Left lung (tissue), 10 donors: ENCODE results near the gene EFNB2. TPM values are rescaled to one million over a fixed set of nuclear protein-coding genes. Genes with fewer than 3 reads are reported as not detected.

ENCODE experiments used
- ATAC-seq: fragments of 200-7000 bp; cut with Tn5 transposase; one replicate; pipeline ENCODE4 v1.9.1; 2020; ENCODE audit warnings: moderate library complexity
- DNase-seq, 4 donors: peaks; one replicate each; pipeline ENCODE4 v3.0.0-alpha.2; 2013 to 2020
- H3K27ac ChIP-seq, 2 donors: fragments of 200-600 bp; sonication (generic) in 1 of 2; one replicate each; pipeline versions ENCODE4 v1.5.0 to v1.8.0; 2020 to 2021
- H3K27me3 ChIP-seq, 2 donors: fragments of 200-600 bp; sonication (generic) in 1 of 2; one replicate each; pipeline versions ENCODE4 v1.5.0 to v1.8.0; 2020 to 2021
- H3K36me3 ChIP-seq, 2 donors: fragments of 200-600 bp; sonication (generic) in 1 of 2; one replicate each; pipeline versions ENCODE4 v1.5.0 to v1.8.0; 2020 to 2021
- H3K4me1 ChIP-seq, 2 donors: fragments of 200-600 bp; one replicate each; pipeline ENCODE4 v1.8.0; 2021
- H3K4me3 ChIP-seq, 2 donors: fragments of 200-600 bp; sonication (generic) in 1 of 2; one replicate each; pipeline versions ENCODE4 v1.5.0 to v1.8.0; 2020 to 2021; ENCODE audit warnings: mild to moderate bottlenecking in 1 of 2
- H3K9me3 ChIP-seq, 2 donors: fragments of 200-600 bp; sonication (generic) in 1 of 2; one replicate each; pipeline versions ENCODE4 v1.5.0 to v1.8.0; 2020 to 2021
- intact Hi-C, 2 donors: fragments of 100-400 bp; cut with DNase I; formaldehyde crosslinking; loops; one replicate each; pipeline versions ENCODE4 v1.11.2 to v1.14.2; 2022
- polyA plus RNA-seq, 6 donors: library from polyadenylated mRNA; unstranded; fragments of 120-200 nt; gene quantifications; one replicate each; pipeline ENCODE4 v1.2.1, GENCODE V29; 2013; ENCODE audit not compliant: insufficient read length in 6 of 6
- total RNA-seq, 2 donors: library from RNA; stranded (reverse); fragmentation: NEBNext Ultra II Directional; extraction: Animal tissue kit (Norgen Biotek cat#: 25700); gene quantifications; one replicate each; pipeline ENCODE4 v1.2.1, GENCODE V29; 2021
- TF ChIP-seq, protein P1 (sequence below), 2 donors: fragments of 200-600 bp; sonication (generic) in 1 of 2; IDR thresholded peaks; one replicate each; pipeline versions ENCODE4 v1.5.0 to v1.8.0; 2021; ENCODE audit warnings: antibody characterized with exemption in 2 of 2
- donor health status: DM: no; HTN: yes; CAD: no.
- donor health status: DM: no; HTN: no; CAD: no.

Gene EFNB2
- total and polyA plus RNA-seq, 8 donors, result 39.6 to 95.6 (median 85.5) TPM

DNA sequence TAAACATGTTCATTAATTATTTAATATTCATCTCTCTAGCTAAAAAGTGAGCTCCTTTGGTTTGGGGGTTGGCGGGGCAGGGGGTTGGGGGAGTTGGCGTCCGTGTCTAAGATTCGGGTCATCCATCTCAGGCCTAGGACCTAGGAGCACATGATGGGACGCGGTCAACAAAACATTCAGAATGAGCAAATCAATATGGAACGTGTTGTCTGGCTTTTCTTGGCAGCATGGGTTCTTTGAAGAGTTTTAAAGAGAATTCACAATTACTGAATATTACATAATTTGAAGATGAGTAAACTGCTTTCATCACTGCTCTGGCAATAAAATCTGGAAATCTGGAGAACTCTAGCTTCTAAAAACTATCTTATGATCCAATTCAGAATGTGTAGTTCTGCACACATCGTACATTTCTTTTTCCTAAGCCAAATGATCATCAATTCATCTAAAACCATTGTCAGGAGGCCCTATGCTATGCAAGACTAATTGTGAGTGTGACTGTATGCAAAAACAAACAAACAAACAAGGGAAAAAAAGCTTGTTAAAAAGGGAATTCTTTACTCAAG is 37.9 kb upstream of the EFNB2 start:
- peak; percentile 10 for ATAC-seq

DNA sequence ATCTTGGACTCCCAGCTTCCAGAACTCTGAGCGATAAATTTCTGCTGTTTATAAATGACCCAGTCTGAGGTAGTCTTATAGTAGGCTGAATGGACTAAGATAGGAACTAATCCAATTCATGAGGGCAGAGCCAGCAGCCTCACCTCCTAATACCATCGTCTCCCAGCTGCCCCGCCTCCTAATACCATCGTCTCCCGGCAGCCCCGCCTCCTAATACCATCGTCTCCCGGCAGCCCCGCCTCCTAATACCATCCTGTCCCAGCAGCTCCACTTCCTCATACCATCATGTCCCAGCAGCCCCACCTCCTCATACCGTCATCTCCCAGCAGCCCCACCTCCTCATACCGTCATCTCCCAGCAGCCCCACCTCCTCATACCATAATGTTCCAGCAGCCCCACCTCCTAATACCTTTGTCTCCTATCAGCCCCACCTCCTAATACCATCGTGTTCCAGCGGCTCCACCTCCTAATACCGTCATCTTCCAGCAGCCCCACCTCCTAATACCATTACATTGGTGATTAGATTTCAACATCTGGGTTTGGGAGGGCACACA is 34.9 kb upstream of the EFNB2 start:
- peak in 3 of 4 donors; percentile 28 to 91 (median 73) for DNase-seq
- Histone ChIP-seq H3K4me3 (no peak overlapping the region), H3K9me3 (no peaks in the 10 kb centered on the region), H3K4me1 (peaks cover 22 to 31% of the 10 kb centered on the region in 2 donors), H3K27me3 (no peaks in the 10 kb centered on the region), H3K27ac (no peak overlapping the region), H3K36me3 (no peaks in the 10 kb centered on the region)
- intact Hi-C loops, result no loop called here
- peak; percentile 9 for ATAC-seq
- TF ChIP-seq, protein P1, sequence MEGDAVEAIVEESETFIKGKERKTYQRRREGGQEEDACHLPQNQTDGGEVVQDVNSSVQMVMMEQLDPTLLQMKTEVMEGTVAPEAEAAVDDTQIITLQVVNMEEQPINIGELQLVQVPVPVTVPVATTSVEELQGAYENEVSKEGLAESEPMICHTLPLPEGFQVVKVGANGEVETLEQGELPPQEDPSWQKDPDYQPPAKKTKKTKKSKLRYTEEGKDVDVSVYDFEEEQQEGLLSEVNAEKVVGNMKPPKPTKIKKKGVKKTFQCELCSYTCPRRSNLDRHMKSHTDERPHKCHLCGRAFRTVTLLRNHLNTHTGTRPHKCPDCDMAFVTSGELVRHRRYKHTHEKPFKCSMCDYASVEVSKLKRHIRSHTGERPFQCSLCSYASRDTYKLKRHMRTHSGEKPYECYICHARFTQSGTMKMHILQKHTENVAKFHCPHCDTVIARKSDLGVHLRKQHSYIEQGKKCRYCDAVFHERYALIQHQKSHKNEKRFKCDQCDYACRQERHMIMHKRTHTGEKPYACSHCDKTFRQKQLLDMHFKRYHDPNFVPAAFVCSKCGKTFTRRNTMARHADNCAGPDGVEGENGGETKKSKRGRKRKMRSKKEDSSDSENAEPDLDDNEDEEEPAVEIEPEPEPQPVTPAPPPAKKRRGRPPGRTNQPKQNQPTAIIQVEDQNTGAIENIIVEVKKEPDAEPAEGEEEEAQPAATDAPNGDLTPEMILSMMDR (IDR thresholded peaks at IDR 0.05), result no peak

More for the DNA sequence above, 37.9 kb upstream of the EFNB2 start:
- Histone ChIP-seq H3K36me3 (no peaks in the 10 kb centered on the region), H3K9me3 (no peaks in the 10 kb centered on the region), H3K27ac (peak overlapping the region; percentile 20 to 67), H3K4me3 (no peak overlapping the region), H3K27me3 (no peaks in the 10 kb centered on the region), H3K4me1 (peaks cover 8 to 13% of the 10 kb centered on the region in 2 donors)
- TF ChIP-seq, protein P1 (IDR thresholded peaks at IDR 0.05), result no peak
- intact Hi-C loops, result no loop called here
- no peak for DNase-seq

DNA sequence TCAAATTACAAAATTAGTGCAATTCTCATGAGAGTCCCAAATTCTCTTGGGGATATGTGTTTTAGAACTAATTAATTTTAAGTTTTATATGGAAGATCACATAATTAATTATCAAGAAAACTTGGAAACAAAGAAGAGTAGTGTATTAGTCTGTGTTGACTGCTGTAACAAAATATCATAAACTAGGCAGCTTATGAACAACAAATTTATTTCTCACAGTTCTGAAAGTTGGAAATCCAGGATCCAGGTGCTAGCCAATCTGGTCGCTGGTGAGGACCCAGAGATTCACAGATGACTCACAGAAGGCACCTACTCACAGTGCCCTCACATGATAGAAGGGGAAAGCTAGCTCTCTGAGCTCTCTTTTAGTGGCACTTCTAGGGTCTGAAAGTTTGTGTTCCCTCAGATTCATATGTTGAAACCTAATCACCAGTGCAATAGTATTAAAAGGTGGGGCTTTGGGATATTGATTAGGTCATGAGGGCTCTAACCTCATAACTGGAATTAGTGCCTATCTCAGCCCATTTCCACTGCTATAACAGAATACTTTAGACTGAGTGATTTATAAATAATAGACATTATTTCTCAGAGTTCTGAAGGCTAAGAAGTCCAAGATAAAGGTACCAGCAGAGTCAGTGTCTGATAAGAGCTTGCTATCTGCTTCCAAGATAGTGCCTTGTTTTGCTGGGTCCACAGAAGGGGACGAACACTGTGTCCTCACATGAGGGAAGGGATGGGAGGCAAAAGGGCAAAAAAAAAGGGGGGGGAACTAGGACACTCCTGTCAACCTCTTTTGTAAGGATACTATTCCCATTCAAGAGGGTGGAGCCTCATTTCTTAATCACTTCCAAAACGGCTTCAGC is 34.0 kb upstream of the EFNB2 start:
- no peaks in the 10 kb centered on the region for H3K9me3 ChIP-seq
- no peaks in the 10 kb centered on the region for H3K36me3 ChIP-seq
- H3K27me3 ChIP-seq, result no peaks in the 10 kb centered on the region
- intact Hi-C loops, result no loop called here
- H3K4me3 ChIP-seq, result no peak overlapping the region
- DNase-seq, result no peak
- peaks cover 26 to 40% of the 10 kb centered on the region in 2 donors for H3K4me1 ChIP-seq
- TF ChIP-seq, protein P1 (IDR thresholded peaks at IDR 0.05), result no peak
- no peak overlapping the region for H3K27ac ChIP-seq
- ATAC-seq, result no peak

DNA sequence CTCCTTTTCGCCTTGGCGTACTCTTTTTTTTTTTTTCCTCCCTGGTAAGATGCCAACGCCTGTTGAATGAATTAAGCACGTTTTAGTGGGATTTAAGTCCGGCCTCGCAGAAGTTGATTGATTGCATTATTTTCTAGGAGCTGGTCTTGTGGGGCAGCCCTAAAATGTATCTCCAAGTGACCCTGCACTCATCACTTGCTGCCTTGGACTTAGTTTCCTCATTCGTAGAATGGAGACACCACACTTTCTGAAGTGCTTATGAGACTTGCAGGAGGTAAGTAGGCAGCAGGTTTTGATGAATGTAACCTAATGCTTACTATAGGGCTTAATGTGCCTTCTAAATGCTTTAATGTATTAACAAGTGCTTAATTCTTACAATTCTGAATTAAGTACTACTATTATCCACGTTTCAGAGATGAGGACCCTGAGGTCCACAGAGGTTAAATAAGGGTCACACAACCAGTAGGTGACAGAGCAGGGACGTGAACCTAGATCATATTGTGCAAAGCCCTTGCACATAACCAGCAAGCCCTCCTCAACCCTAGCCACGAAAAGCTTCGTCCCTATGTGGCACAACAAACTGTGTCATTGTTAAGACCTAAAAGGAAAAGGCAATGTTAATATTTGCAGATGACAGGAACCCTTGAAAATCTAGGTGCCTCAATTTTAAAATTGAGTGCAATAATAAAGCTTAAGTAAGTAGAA is 33.0 kb upstream of the EFNB2 start:
- peaks cover 18 to 50% of the 10 kb centered on the region in 2 donors for H3K4me1 ChIP-seq
- TF ChIP-seq, protein P1 (IDR thresholded peaks at IDR 0.05), result no peak
- no peaks in the 10 kb centered on the region for H3K27me3 ChIP-seq
- H3K27ac ChIP-seq, result peak overlapping the region; percentile 96 to 99
- DNase-seq (no peak), ATAC-seq (peak; percentile 8)
- H3K9me3 ChIP-seq, result no peaks in the 10 kb centered on the region
- intact Hi-C loops, result no loop called here
- H3K4me3 ChIP-seq, result peak overlapping the region; percentile 90 to 91
- no peaks in the 10 kb centered on the region for H3K36me3 ChIP-seq
